Activated CD4-positive, alpha-beta T cell treated with anti-CD3 and anti-CD28 coated beads, Interleukin-2, amount 10 ng/mL, durations not matched to agents 24 days and 14 days (primary cell): ENCODE measurements around the gene CDC42SE2. TPM values are rescaled to one million over a fixed set of nuclear protein-coding genes. Genes with fewer than 3 reads are reported as not detected.
"Not testable (repeated sequence)": the region's sequence is repeated elsewhere in the genome, so short reads cannot be mapped to it uniquely, and the experiment has no call there.

ENCODE experiments used
- DNase-seq: peaks from one replicate; pipeline ENCODE4 v3.0.0; 2022
- H3K27ac Mint-ChIP-seq: one replicate; pipeline ENCODE4 v1.8.0; 2022; ENCODE audit warnings: mild to moderate bottlenecking, mixed read lengths
- H3K27me3 Mint-ChIP-seq: one replicate; pipeline ENCODE4 v1.8.0; 2022; ENCODE audit warnings: mixed read lengths
- H3K36me3 Mint-ChIP-seq: one replicate; pipeline ENCODE4 v1.8.0; 2022; ENCODE audit warnings: low read depth, mild to moderate bottlenecking, mixed read lengths
- H3K4me1 Mint-ChIP-seq: one replicate; pipeline ENCODE4 v1.8.0; 2021; ENCODE audit warnings: mixed read lengths
- H3K4me3 Mint-ChIP-seq: one replicate; pipeline ENCODE4 v1.8.0; 2022; ENCODE audit warnings: mild to moderate bottlenecking, moderate library complexity, mixed read lengths
- H3K9me3 Mint-ChIP-seq: one replicate; pipeline ENCODE4 v1.8.0; 2021; ENCODE audit warnings: mixed read lengths
- intact Hi-C: fragments of 100-400 bp; cut with micrococcal nuclease; formaldehyde crosslinking; loops from one replicate; pipeline ENCODE4 v1.15.1; 2023
- total RNA-seq: library from RNA; stranded (reverse); gene quantifications from 2 replicates; pipeline ENCODE4 v1.2.3, GENCODE V29; 2022

The CDC42SE2 gene
- total RNA-seq, 1 donor from 2014 or later, result 96.2 TPM

- Mint-ChIP-seq H3K27ac (peak overlapping the region; percentile 96), H3K4me1 (peaks cover 56% of the 10 kb centered on the region), H3K4me3 (peak overlapping the region; percentile 81), H3K36me3 (peaks cover 38% of the 10 kb centered on the region), H3K27me3 (no peaks in the 10 kb centered on the region), H3K9me3 (no peaks in the 10 kb centered on the region)
- intact Hi-C loops, result loop anchor here (1.0 to 10.0 kb wide), 7 partner anchors 8 to 245 kb away; partner anchors contain the start of genes CDC42SE2 and LYRM7
- DNase-seq, result peak; percentile 76
Measured at GRCh38 chr5:131289738-131290137, 25.9 kb downstream of the CDC42SE2 start.

- peak overlapping the region; percentile 73 for H3K27ac Mint-ChIP-seq
- intact Hi-C loops, result loop anchor here (1.0 kb wide), 2 partner anchors 9 to 11 kb away; no protein-coding TSS in a partner anchor
- H3K36me3 Mint-ChIP-seq, result peaks cover 40% of the 10 kb centered on the region
- no peaks in the 10 kb centered on the region for H3K27me3 Mint-ChIP-seq
- peak overlapping the region; percentile 30 for H3K4me3 Mint-ChIP-seq
- peak; percentile 74 for DNase-seq
- no peaks in the 10 kb centered on the region for H3K9me3 Mint-ChIP-seq
- H3K4me1 Mint-ChIP-seq, result peaks cover 44% of the 10 kb centered on the region
Measured at GRCh38 chr5:131296213-131296672, 32.4 kb downstream of the CDC42SE2 start.

GRCh38 chr5:131297886-131298285 lies 34.0 kb downstream of the CDC42SE2 start:
- intact Hi-C loops, result no loop called here
- DNase-seq, result no peak
- Mint-ChIP-seq H3K4me1 (peaks cover 45% of the 10 kb centered on the region), H3K36me3 (peaks cover 41% of the 10 kb centered on the region), H3K27ac (no peak overlapping the region), H3K27me3 (no peaks in the 10 kb centered on the region), H3K4me3 (no peak overlapping the region), H3K9me3 (no peaks in the 10 kb centered on the region)

GRCh38 chr5:131299465-131299864 lies 35.6 kb downstream of the CDC42SE2 start:
- no peak for DNase-seq
- H3K27me3 Mint-ChIP-seq, result no peaks in the 10 kb centered on the region
- peaks cover 47% of the 10 kb centered on the region for H3K4me1 Mint-ChIP-seq
- H3K9me3 Mint-ChIP-seq, result no peaks in the 10 kb centered on the region
- H3K4me3 Mint-ChIP-seq, result no peak overlapping the region
- H3K36me3 Mint-ChIP-seq, result peaks cover 39% of the 10 kb centered on the region
- H3K27ac Mint-ChIP-seq, result peak overlapping the region; percentile 47
- intact Hi-C loops, result no loop called here

- H3K27me3 Mint-ChIP-seq, result no peaks in the 10 kb centered on the region
- H3K36me3 Mint-ChIP-seq, result peaks cover 43% of the 10 kb centered on the region
- DNase-seq, result no peak
- intact Hi-C loops, result no loop called here
- H3K4me1 Mint-ChIP-seq, result peaks cover 49% of the 10 kb centered on the region
- peak overlapping the region; percentile 19 for H3K27ac Mint-ChIP-seq
- no peak overlapping the region for H3K4me3 Mint-ChIP-seq
- H3K9me3 Mint-ChIP-seq, result no peaks in the 10 kb centered on the region
Measured at GRCh38 chr5:131302506-131302905, 38.7 kb downstream of the CDC42SE2 start.

- H3K4me1 Mint-ChIP-seq, result peaks cover 53% of the 10 kb centered on the region
- H3K4me3 Mint-ChIP-seq, result no peak overlapping the region
- peak overlapping the region; percentile 35 for H3K27ac Mint-ChIP-seq
- peaks cover 3% of the 10 kb centered on the region for H3K9me3 Mint-ChIP-seq
- peaks cover 47% of the 10 kb centered on the region for H3K36me3 Mint-ChIP-seq
- DNase-seq, result no peak
- intact Hi-C loops, result no loop called here
- H3K27me3 Mint-ChIP-seq, result no peaks in the 10 kb centered on the region
Measured at GRCh38 chr5:131303537-131303936, 39.7 kb downstream of the CDC42SE2 start.

- Mint-ChIP-seq H3K27ac (peak overlapping the region; percentile 22), H3K4me1 (peaks cover 44% of the 10 kb centered on the region), H3K4me3 (no peak overlapping the region), H3K27me3 (no peaks in the 10 kb centered on the region), H3K9me3 (peaks cover 3% of the 10 kb centered on the region), H3K36me3 (peaks cover 38% of the 10 kb centered on the region)
- intact Hi-C loops, result no loop called here
- no peak for DNase-seq
Measured at GRCh38 chr5:131304414-131304813, 40.6 kb downstream of the CDC42SE2 start.

- Mint-ChIP-seq H3K4me3 (no peak overlapping the region), H3K4me1 (peaks cover 41% of the 10 kb centered on the region), H3K9me3 (peaks cover 3% of the 10 kb centered on the region), H3K36me3 (peaks cover 34% of the 10 kb centered on the region), H3K27ac (peak overlapping the region; percentile 20), H3K27me3 (no peaks in the 10 kb centered on the region)
- DNase-seq, result no peak
- intact Hi-C loops, result loop anchor here (1.0 kb wide), 1 partner anchor 9 kb away; no protein-coding TSS in a partner anchor
Measured at GRCh38 chr5:131305138-131305689, 41.4 kb downstream of the CDC42SE2 start.

GRCh38 chr5:131305906-131306305 lies 42.1 kb downstream of the CDC42SE2 start:
- Mint-ChIP-seq H3K36me3 (peaks cover 33% of the 10 kb centered on the region), H3K27ac (peak overlapping the region; percentile 20), H3K4me1 (peaks cover 41% of the 10 kb centered on the region), H3K4me3 (no peak overlapping the region), H3K9me3 (peaks cover 3% of the 10 kb centered on the region), H3K27me3 (no peaks in the 10 kb centered on the region)
- DNase-seq, result no peak
- intact Hi-C loops, result loop anchor here (1.0 kb wide), 1 partner anchor 10 kb away; no protein-coding TSS in a partner anchor

- intact Hi-C loops, H3K27me3 Mint-ChIP-seq, H3K9me3 Mint-ChIP-seq: not testable (repeated sequence)
- Mint-ChIP-seq H3K4me1 (peaks cover 54% of the 10 kb centered on the region), H3K4me3 (peak overlapping the region; percentile 59), H3K36me3 (peaks cover 28% of the 10 kb centered on the region), H3K27ac (peak overlapping the region; percentile 80)
- DNase-seq, result peak; percentile 81
Measured at GRCh38 chr5:131312235-131312772, 48.5 kb downstream of the CDC42SE2 start.

- Mint-ChIP-seq H3K36me3 (peaks cover 45% of the 10 kb centered on the region), H3K27ac (peak overlapping the region; percentile 20), H3K9me3 (peaks cover 3% of the 10 kb centered on the region), H3K4me3 (no peak overlapping the region), H3K27me3 (no peaks in the 10 kb centered on the region), H3K4me1 (peaks cover 57% of the 10 kb centered on the region)
- no peak for DNase-seq
- intact Hi-C loops, result no loop called here
Measured at GRCh38 chr5:131316026-131316425, 52.2 kb downstream of the CDC42SE2 start.

- Mint-ChIP-seq H3K4me1 (peaks cover 56% of the 10 kb centered on the region), H3K9me3 (peaks cover 3% of the 10 kb centered on the region), H3K36me3 (peaks cover 52% of the 10 kb centered on the region), H3K27me3 (no peaks in the 10 kb centered on the region), H3K27ac (peak overlapping the region; percentile 45), H3K4me3 (no peak overlapping the region)
- intact Hi-C loops, result no loop called here
- DNase-seq, result no peak
Measured at GRCh38 chr5:131316822-131317221, 53.0 kb downstream of the CDC42SE2 start.

- no peak overlapping the region for H3K4me3 Mint-ChIP-seq
- H3K27ac Mint-ChIP-seq, result no peak overlapping the region
- H3K9me3 Mint-ChIP-seq, result peaks cover 3% of the 10 kb centered on the region
- H3K4me1 Mint-ChIP-seq, result peaks cover 50% of the 10 kb centered on the region
- DNase-seq, result no peak
- H3K27me3 Mint-ChIP-seq, result no peaks in the 10 kb centered on the region
- intact Hi-C loops, result no loop called here
- peaks cover 62% of the 10 kb centered on the region for H3K36me3 Mint-ChIP-seq
Measured at GRCh38 chr5:131318455-131318854, 54.6 kb downstream of the CDC42SE2 start.

GRCh38 chr5:131321066-131321465 lies 57.2 kb downstream of the CDC42SE2 start:
- DNase-seq, result no peak
- H3K27ac Mint-ChIP-seq, result peak overlapping the region; percentile 27
- no peaks in the 10 kb centered on the region for H3K27me3 Mint-ChIP-seq
- no peak overlapping the region for H3K4me3 Mint-ChIP-seq
- peaks cover 58% of the 10 kb centered on the region for H3K36me3 Mint-ChIP-seq
- intact Hi-C loops, result no loop called here
- H3K9me3 Mint-ChIP-seq, result peaks cover 3% of the 10 kb centered on the region
- H3K4me1 Mint-ChIP-seq, result peaks cover 45% of the 10 kb centered on the region
